IPS-15b (cell line): ENCODE data around the gene PSMD2.
A peak's percentile ranks its signal among the peaks of the same experiment; 100 is the strongest.
"Not testable (repeated sequence)": the region's sequence is repeated elsewhere in the genome, so short reads cannot be mapped to it uniquely, and the experiment has no call there.

ENCODE experiments used
- H3K27me3 ChIP-seq: one replicate; pipeline ENCODE4 v1.6.1; 2013; ENCODE audit warnings: low read length; ENCODE audit not compliant: control insufficient read depth, insufficient read depth
- H3K36me3 ChIP-seq: one replicate; pipeline ENCODE4 v1.6.1; 2013; ENCODE audit warnings: low read length; ENCODE audit not compliant: control insufficient read depth, insufficient read depth
- H3K4me1 ChIP-seq: one replicate; pipeline ENCODE4 v1.6.1; 2013; ENCODE audit warnings: mild to moderate bottlenecking, low read length; ENCODE audit not compliant: control insufficient read depth, insufficient read depth
- H3K4me3 ChIP-seq: one replicate; pipeline ENCODE4 v1.5.1; 2013; ENCODE audit warnings: low read depth, low read length
- H3K9ac ChIP-seq: one replicate; pipeline ENCODE4 v1.6.1; 2013; ENCODE audit warnings: low read depth, mild to moderate bottlenecking, low read length
- H3K9me3 ChIP-seq: one replicate; pipeline ENCODE4 v1.6.1; 2013; ENCODE audit warnings: mild to moderate bottlenecking, low read length; ENCODE audit not compliant: control insufficient read depth, insufficient read depth

The PSMD2 gene

DNA sequence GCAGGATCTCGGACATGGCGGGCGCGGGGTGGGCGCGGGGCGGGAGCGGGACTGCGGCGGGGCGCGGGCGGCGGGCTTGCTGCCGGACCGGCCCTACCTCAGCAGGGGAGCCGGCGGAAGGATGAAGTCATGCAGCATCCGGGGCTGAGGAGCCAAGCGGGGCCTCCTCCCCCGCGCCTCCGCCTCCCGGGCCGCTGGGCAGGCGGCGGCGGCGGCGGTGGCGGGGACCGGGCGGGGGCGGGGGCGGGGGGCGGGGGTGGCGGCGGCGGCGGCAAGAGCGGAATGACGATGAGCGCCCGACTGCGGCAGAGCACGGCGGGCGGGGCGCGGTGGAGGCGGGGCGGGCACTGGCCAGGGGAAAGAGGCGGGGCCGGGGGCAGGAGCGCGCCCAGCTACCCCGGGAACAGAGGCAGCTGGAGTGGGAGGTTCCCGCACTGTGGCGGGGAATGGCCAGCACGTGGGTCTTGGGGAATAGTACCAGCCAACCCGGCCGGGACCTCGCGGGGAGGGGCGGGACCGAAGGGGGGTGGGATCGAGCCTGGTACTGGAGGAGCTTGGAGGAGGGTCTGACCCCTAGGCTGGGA, 37.7 kb upstream of the PSMD2 start, which contains the start of gene CAMK2N2:
CAMK2N2 (minus strand) TSS at position 284 of the 584 bp plus-strand sequence; CDS start at position 16, 268 bp downstream.
- Histone ChIP-seq H3K4me1 (no peaks in the 10 kb centered on the region), H3K27me3 (peaks cover 58% of the 10 kb centered on the region), H3K4me3 (peak within 1 kb of the TSS; percentile 80), H3K9me3 (no peaks in the 10 kb centered on the region), H3K9ac (no peak within 1 kb of the TSS), H3K36me3 (peaks cover 8% of the 10 kb centered on the region)

DNA sequence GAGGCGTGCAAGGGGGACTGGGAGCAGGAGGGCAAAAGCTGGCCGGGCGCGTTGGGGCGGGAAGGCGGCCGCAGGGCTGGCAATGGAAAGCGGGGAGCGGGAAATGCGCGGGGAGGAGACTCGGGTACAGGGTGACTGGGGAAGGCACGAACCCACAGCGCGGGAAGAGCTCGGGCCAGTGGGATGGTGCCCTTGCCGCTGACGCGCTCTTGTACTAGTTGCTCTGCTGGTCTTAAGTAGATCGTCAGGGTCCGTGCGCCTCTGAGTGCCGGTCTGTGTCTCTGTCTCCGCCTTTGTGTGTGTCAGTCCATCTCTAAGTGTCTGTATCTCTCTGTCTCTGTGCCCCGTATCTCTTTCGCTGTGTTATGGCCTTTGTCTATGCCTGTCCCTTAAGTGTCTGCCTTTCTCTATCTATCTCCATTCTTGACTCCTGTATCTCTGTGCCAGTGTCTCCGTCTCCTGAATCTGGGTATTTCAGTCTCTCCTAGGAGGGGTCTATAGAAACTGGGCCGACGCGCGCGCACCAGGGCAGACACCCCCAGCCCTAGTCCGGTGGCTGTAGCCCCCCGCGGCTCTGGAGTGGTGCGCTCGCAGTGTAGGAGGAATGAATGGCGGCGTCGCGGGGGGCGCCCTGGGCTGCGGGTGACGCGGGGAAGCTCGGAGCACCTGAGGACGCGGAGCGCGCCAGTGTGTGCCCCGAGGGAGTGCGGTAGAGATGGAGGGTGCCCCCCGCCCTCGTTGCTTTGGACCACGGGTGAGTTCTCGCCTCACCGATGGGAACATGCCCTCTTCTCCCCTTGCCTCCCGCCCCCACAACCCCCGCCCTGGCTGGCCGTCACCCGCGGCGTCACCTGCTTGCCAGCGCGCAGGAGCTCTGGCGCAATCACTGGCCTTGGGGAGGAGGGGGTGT, 36.9 kb upstream of the PSMD2 start:
- Histone ChIP-seq H3K27me3 (peaks cover 58% of the 10 kb centered on the region), H3K36me3 (peaks cover 8% of the 10 kb centered on the region), H3K9me3 (no peaks in the 10 kb centered on the region), H3K4me3 (peak overlapping the region; percentile 80), H3K9ac (no peak overlapping the region), H3K4me1 (no peaks in the 10 kb centered on the region)

DNA sequence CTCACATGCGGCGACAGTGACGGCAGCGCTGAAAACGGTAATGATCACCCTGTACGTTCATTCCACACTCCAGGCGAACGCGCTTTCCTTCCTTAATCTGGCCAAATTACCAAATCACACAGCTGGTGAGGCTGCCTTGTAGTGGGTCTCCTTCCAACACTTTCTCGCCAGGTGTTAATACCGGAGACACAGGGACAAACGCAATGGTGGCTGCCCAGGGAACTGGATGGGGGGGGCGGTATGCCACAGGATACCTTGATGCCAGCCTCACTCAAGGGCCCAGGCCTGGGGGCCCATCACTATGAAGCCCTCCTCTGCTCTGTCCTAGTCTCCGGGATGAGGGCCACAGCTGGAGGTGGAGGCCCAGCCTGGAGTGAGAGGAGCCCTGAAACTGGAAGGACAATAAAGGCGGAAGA, 36.3 kb upstream of the PSMD2 start:
- no peaks in the 10 kb centered on the region for H3K9me3 ChIP-seq
- H3K4me1 ChIP-seq, result no peaks in the 10 kb centered on the region
- H3K36me3 ChIP-seq, result peaks cover 8% of the 10 kb centered on the region
- H3K27me3 ChIP-seq, result peaks cover 52% of the 10 kb centered on the region
- H3K9ac ChIP-seq, result no peak overlapping the region
- H3K4me3 ChIP-seq, result peak overlapping the region; percentile 80

DNA sequence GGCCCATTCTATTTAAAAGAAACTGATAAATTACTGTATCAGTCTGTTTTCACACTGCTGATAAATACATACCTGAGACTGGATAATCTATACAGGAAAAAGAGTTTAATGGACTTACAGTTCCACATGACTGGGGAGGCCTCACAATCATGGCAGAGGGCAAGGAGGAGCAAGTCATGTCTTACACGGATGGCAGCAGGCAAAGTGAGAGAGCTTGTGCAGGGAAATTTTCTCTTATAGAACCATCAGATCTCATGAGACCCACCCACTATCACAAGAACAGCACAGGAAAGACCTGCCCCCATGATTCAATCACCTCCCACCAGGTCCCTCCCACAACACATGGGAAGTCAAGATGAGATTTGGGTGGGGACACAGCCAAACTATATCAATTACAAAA, 31.8 kb upstream of the PSMD2 start:
- H3K9me3 ChIP-seq, H3K9ac ChIP-seq, H3K36me3 ChIP-seq, H3K4me3 ChIP-seq, H3K4me1 ChIP-seq: not testable (repeated sequence)
- peaks cover 24% of the 10 kb centered on the region for H3K27me3 ChIP-seq

DNA sequence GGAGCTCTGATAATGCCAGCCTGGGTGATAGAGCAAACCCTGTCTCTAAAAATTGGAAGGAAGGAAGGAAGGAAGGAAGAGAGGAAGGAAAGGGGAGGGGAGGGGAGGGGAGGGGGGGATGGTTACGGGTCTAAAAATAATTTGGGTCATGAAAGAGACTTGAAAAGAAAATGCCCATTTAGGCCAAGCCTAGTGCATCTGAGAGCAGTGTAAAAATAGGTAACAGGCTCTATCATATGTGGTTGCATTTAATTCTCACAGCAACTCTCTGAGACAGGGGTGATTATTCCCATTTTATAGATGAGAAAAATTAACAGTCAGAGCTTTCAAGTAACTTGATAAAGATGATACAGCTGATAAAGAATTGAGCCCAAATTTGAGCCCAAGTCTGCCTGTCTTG, 26.8 kb upstream of the PSMD2 start:
- Histone ChIP-seq H3K4me3 (no peak overlapping the region), H3K36me3 (no peaks in the 10 kb centered on the region), H3K4me1 (no peaks in the 10 kb centered on the region), H3K27me3 (peaks cover 31% of the 10 kb centered on the region), H3K9ac (no peak overlapping the region), H3K9me3 (no peaks in the 10 kb centered on the region)

DNA sequence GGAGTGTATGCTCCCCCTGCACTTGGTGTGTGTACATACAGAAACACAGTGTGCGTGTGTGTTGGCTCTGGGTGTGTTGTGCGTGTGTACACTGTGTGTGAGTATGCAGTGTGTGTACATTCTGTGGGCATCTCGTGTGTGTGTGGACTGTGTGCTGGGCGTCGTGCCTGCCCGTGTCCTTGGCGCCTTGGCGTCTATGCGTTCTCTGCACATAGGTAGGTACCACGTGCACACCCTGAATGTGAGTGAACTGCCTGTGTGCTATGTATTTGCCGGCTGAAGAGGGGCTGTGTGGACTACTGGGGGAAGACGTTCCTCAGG, 23.7 kb upstream of the PSMD2 start:
- H3K36me3 ChIP-seq, result no peaks in the 10 kb centered on the region
- H3K4me3 ChIP-seq, result peak overlapping the region; percentile 41
- peak overlapping the region; percentile 37 for H3K9ac ChIP-seq
- no peaks in the 10 kb centered on the region for H3K4me1 ChIP-seq
- no peaks in the 10 kb centered on the region for H3K9me3 ChIP-seq
- H3K27me3 ChIP-seq, result peaks cover 44% of the 10 kb centered on the region

DNA sequence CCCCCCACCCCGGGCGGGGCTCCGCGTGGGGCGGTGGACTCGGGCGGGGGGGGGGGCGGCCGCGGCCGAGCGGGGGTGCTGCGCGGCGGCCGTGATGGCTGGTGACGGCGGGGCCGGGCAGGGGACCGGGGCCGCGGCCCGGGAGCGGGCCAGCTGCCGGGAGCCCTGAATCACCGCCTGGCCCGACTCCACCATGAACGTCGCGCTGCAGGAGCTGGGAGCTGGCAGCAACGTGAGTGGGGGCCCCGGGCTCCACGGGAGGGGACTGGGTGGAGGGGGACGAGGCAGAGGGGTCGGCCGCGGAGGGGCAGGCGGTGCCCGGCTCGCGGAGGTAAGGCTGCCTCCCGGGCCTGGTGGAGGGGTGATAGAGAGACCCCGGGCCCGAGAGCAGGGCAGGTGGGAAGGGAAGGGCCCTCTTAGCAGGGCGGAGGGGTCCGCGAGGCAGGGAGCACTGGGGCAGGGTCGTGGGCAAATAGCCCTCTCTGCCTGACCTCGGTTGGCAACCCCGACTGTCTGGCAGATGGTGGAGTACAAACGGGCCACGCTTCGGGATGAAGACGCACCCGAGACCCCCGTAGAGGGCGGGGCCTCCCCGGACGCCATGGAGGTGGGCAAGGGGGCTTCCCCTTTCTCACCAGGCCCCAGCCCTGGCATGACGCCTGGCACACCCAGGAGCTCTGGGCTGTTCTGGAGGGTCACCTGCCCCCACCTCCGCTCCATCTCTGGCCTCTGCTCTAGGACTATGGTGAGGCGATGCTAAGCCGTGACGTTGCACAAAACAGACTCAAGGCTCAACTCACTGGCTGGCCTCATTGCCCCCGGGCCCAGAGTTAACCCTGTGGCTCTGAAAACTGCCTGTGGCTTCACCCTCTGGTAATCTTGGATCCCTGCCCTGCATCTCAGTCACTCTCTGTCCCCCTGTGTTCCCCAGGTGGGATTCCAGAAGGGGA, 22.8 kb upstream of the PSMD2 start, which contains the start of gene ECE2:
ECE2 (plus strand) TSS at position 62 of the 950 bp plus-strand sequence; CDS start at position 194, 132 bp downstream.
- H3K4me3 ChIP-seq, result peak within 1 kb of the TSS; percentile 41
- H3K4me1 ChIP-seq, result no peaks in the 10 kb centered on the region
- H3K9ac ChIP-seq, result peak within 1 kb of the TSS; percentile 37
- H3K36me3 ChIP-seq, result no peaks in the 10 kb centered on the region
- H3K27me3 ChIP-seq, result peaks cover 44% of the 10 kb centered on the region
- H3K9me3 ChIP-seq, result no peaks in the 10 kb centered on the region

DNA sequence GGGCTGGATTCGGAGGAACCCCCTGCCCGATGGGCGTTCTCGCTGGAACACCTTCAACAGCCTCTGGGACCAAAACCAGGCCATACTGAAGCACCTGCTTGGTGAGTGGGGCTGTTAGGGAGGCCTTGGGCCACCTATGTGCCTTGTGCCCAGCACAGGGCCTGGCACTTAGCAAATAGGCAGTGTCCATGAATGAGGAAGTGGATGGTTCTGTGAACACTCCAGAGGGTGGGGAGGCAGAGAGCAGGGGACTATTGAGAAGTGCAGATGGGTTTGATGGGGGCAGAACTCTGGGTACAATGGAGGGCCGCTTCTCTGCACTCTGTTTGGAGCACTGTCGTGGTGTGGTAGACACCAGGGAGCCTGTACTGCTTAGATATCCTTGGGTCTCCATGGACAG, 21.7 kb upstream of the PSMD2 start:
- no peaks in the 10 kb centered on the region for H3K4me1 ChIP-seq
- H3K36me3 ChIP-seq, result no peaks in the 10 kb centered on the region
- H3K9ac ChIP-seq, result no peak overlapping the region
- peaks cover 47% of the 10 kb centered on the region for H3K27me3 ChIP-seq
- no peaks in the 10 kb centered on the region for H3K9me3 ChIP-seq
- no peak overlapping the region for H3K4me3 ChIP-seq

DNA sequence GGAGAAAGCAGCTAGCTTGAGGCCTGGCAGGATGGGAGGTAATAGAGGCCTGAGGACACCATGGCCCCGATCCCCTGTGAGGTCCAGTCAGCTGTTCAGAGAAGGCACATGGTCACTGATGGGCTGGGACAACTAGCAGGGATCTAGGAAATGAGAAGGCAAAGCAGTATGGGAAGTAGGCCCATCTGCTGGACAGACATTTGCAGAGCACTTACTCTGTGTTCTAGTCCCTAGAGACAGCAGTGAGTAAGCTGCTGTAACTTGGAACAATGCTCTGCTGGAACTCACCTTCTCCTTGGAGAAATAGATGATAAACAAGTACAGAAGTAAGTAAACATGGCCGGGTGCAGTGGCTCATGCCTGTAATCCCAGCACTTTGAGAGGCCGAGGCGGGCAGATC, 16.1 kb upstream of the PSMD2 start:
- Histone ChIP-seq H3K4me1 (peaks cover 2% of the 10 kb centered on the region), H3K9ac (no peak overlapping the region)

DNA sequence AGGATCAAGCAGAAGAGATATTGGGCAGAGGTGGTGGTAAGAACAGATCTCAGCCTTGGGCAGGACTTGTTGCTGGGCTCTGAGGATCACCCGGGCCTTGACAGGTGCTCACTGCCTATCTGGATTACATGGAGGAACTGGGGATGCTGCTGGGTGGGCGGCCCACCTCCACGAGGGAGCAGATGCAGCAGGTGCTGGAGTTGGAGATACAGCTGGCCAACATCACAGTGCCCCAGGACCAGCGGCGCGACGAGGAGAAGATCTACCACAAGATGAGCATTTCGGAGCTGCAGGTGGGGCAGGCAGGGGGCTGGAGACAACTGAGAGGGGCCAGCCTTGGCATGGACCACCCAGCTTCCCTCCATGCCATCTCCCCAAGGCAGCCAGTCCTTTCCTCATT, 15.4 kb upstream of the PSMD2 start:
- H3K9ac ChIP-seq, result no peak overlapping the region
- H3K9me3 ChIP-seq, result no peaks in the 10 kb centered on the region
- peaks cover 2% of the 10 kb centered on the region for H3K4me1 ChIP-seq
- H3K4me3 ChIP-seq, result no peak overlapping the region
- H3K36me3 ChIP-seq, result no peaks in the 10 kb centered on the region
- peaks cover 4% of the 10 kb centered on the region for H3K27me3 ChIP-seq

More for the DNA sequence above, 16.1 kb upstream of the PSMD2 start:
- Histone ChIP-seq H3K9me3 (no peaks in the 10 kb centered on the region), H3K27me3 (peaks cover 9% of the 10 kb centered on the region), H3K36me3 (no peaks in the 10 kb centered on the region), H3K4me3 (no peak overlapping the region)

DNA sequence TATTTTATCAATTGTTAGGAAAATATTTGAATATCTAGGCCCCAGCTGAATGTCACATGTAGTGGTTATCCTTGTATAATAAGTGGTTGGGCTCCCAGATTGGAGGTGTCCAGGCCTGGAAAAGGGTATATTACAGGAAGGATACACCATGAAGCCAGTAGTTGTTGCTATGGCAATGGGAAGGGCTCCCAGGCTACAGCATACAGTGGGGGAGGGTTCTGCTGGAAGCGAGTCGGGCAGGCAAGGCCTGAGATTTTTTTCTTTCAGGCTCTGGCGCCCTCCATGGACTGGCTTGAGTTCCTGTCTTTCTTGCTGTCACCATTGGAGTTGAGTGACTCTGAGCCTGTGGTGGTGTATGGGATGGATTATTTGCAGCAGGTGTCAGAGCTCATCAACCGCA, 14.3 kb upstream of the PSMD2 start:
- H3K27me3 ChIP-seq, result peaks cover 4% of the 10 kb centered on the region
- H3K4me1 ChIP-seq, result peaks cover 2% of the 10 kb centered on the region
- no peaks in the 10 kb centered on the region for H3K36me3 ChIP-seq
- no peak overlapping the region for H3K9ac ChIP-seq
- H3K9me3 ChIP-seq, result no peaks in the 10 kb centered on the region
- H3K4me3 ChIP-seq, result no peak overlapping the region
